Measurements from ENCODE around the gene CHMP1A.

GRCh38 chr16:89646270-89646669 is 11.2 kb downstream of the CHMP1A start:
- no peak for TF ChIP-seq CTCF (conservative IDR thresholded peaks at IDR 0.05; ENCODE audit: low read depth, low read length)
- TF ChIP-seq EZH2phosphoT487 (IDR thresholded peaks at IDR 0.05; ENCODE audit: borderline replicate concordance, low read length): no peak
- TF ChIP-seq EZH2 (IDR thresholded peaks at IDR 0.05; ENCODE audit: low read length, unreplicated experiment): no peak

Data from PC-3 (cell line).